Natural killer cell treated with Interleukin-12 subunit alpha and Interleukin-12 subunit beta and Interleukin-15 and Interleukin-18, amount 100 ng/mL, for 72 hours (primary cell): ENCODE measurements around the gene NR1D1. TPM values are rescaled to one million over a fixed set of nuclear protein-coding genes. Genes with fewer than 3 reads are reported as not detected.

Source experiments
- ATAC-seq, 2 donors: fragments of 150-1000 bp; cut with Tn5 transposase in 1 of 2; sonication (Bioruptor Pico), chemical (Tn5 transposase) in 1 of 2; 2 replicates each; pipeline ENCODE4 v1.10.0; 2021
- DNase-seq: peaks from one replicate; pipeline ENCODE4 v3.0.0; 2022; ENCODE audit warnings: low spot score
- H3K27ac Mint-ChIP-seq, 2 donors: 1 replicate in 1 of 2; 2 replicates in 1 of 2; pipeline ENCODE4 v1.8.0; 2022; ENCODE audit warnings: mixed read lengths in 2 of 2, mild to moderate bottlenecking in 1 of 2, moderate library complexity in 1 of 2
- H3K27me3 Mint-ChIP-seq, 2 donors: 1 replicate in 1 of 2; 2 replicates in 1 of 2; pipeline ENCODE4 v1.8.0; 2022; ENCODE audit warnings: mixed read lengths in 2 of 2
- H3K36me3 Mint-ChIP-seq: one replicate; pipeline ENCODE4 v1.8.0; 2022; ENCODE audit warnings: mixed read lengths
- H3K4me1 Mint-ChIP-seq, 2 donors: 1 replicate in 1 of 2; 2 replicates in 1 of 2; pipeline ENCODE4 v1.8.0; 2022; ENCODE audit warnings: low read depth in 2 of 2, mixed read lengths in 2 of 2, mild to moderate bottlenecking in 1 of 2
- H3K4me3 Mint-ChIP-seq: one replicate; pipeline ENCODE4 v1.8.0; 2022; ENCODE audit warnings: mixed read lengths
- H3K9me3 Mint-ChIP-seq: 2 replicates; pipeline ENCODE4 v1.8.0; 2022; ENCODE audit warnings: mixed read lengths
- total RNA-seq, 2 donors: library from RNA; stranded (reverse); gene quantifications; one replicate each; pipeline ENCODE4 v1.2.3, GENCODE V29; 2022

The NR1D1 gene
- total RNA-seq, 2 donors from 2014 or later, result 1.4 to 5.4 TPM

DNA sequence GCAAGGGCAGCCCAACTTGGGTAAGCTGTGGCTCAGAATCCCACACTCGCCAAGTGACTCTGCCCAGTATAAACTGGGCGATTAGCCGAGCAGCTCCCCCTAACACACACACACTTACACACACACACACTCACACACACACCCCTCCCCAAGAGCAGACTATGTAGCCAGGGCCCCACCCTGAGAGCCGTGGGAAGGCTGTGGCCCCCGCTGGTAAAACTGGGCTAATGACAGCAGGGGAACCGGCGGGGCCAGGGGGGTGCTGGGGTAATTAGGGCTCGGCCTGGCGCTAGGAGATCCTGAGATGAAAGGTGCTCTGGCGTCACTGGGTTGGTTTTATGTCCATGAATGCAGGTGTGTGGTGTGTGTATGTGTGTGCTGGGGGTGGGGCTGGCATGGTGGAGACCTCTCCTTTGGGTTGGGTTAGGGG is 38.8 kb downstream of the NR1D1 start:
- Mint-ChIP-seq H3K36me3 (no peaks in the 10 kb centered on the region), H3K27ac (peak overlapping the region; percentile 47 to 92), H3K27me3 (peaks cover 0 to 6% of the 10 kb centered on the region in 2 donors), H3K9me3 (no peaks in the 10 kb centered on the region), H3K4me3 (peak overlapping the region; percentile 91), H3K4me1 (peaks cover 30 to 33% of the 10 kb centered on the region in 2 donors)
- ATAC-seq (no peak), DNase-seq (no peak)

DNA sequence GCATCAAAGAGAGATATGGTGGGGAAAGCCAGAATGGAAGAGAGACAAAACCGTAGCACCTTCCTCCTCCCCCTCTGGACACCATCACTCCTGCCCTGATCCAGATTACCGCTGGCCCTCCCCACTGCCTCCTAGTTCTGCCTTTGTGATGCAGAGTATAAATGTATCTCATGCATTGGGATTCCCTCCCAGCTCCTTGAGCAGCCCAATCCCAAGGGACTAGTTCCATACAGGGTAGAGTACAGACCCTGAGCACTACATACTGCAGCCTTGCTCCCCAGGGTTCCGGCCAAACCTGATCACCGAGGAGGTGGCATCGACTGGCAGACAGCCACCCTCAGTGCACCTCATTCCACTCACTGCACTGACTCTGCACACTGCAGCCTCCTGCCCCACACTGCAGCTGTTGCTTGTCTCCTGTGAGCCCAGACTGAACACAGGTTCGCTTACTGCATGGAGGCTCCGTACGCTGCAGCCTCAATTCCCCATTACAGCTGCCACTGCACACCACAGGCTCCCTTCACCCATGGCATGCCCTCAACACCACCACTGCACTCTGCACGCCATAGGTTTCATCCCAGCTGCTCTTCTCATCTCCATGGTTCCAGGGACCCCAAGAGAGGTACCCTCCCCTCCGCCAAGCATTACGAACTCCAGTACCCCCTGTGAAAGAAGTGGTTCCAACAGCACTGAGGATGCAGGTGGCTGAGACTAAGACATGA is 39.3 kb downstream of the NR1D1 start:
- peaks cover 0 to 6% of the 10 kb centered on the region in 2 donors for H3K27me3 Mint-ChIP-seq
- peak overlapping the region; percentile 47 to 92 for H3K27ac Mint-ChIP-seq
- no peak for DNase-seq
- peak overlapping the region; percentile 91 for H3K4me3 Mint-ChIP-seq
- no peak for ATAC-seq
- H3K4me1 Mint-ChIP-seq, result peaks cover 30 to 33% of the 10 kb centered on the region in 2 donors
- no peaks in the 10 kb centered on the region for H3K36me3 Mint-ChIP-seq
- H3K9me3 Mint-ChIP-seq, result no peaks in the 10 kb centered on the region

DNA sequence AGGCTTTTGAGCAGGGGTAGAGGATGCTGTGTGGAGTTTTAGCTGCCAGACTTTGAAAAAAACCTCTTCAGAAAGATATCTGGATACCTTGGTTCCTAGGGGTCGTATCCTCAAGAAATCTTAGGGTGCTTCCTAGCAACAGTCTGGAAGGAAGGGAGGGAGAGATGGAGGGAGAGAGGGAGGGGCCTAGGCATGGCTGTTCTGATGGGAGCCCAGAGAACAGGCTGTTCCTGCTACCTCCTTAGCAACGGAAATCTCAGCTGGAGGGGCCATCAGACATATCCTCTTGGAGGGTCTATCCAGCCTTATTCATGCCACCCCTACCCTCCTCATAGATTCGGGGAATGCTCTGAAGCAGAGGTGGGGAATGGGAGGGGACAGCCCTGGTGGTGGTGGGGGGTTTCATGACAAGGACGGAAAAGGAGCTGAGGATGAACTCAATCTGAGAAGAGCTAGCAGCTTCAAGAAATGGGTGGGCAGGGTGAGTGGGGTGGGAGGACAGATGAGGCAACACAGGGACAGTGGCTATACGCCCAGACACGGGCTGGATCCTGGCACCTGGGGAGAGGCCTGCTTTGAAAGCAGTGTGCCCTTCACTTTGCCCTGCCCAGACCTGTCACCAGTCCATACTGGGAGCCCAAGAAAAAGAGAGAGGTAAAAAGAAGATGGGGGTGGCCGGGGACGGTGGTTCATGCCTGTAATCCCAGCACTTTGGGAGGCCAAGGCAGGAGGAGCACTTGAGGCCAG is 40.5 kb downstream of the NR1D1 start:
- Mint-ChIP-seq H3K27ac (no peak overlapping the region), H3K4me1 (peaks cover 24 to 31% of the 10 kb centered on the region in 2 donors), H3K4me3 (no peak overlapping the region), H3K27me3 (peaks cover 0 to 6% of the 10 kb centered on the region in 2 donors), H3K9me3 (no peaks in the 10 kb centered on the region), H3K36me3 (no peaks in the 10 kb centered on the region)
- no peak for ATAC-seq
- no peak for DNase-seq

DNA sequence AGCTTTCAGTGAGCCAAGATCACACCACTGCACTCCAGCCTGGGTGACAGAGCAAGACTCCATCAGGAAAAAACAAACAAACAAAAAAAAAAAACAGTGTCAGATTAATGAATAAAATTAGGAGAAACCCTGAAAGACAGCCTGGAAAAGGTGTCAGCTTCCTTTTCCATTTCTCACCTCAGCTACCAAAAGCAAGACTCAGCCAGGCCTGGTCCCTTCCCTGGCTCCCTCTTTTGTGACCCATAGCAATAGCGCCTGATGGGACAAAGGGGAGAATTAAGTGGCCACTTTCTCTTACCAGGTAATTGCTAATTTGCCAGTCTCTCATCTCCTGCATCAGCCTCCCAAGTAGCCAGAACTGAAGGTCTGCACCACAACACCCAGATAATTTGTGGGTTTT is 41.5 kb downstream of the NR1D1 start:
- H3K4me3 Mint-ChIP-seq, result no peak overlapping the region
- no peak for DNase-seq
- H3K9me3 Mint-ChIP-seq, result no peaks in the 10 kb centered on the region
- peaks cover 20 to 30% of the 10 kb centered on the region in 2 donors for H3K4me1 Mint-ChIP-seq
- H3K27ac Mint-ChIP-seq, result no peak overlapping the region
- no peak for ATAC-seq
- peaks cover 0 to 6% of the 10 kb centered on the region in 2 donors for H3K27me3 Mint-ChIP-seq
- no peaks in the 10 kb centered on the region for H3K36me3 Mint-ChIP-seq

DNA sequence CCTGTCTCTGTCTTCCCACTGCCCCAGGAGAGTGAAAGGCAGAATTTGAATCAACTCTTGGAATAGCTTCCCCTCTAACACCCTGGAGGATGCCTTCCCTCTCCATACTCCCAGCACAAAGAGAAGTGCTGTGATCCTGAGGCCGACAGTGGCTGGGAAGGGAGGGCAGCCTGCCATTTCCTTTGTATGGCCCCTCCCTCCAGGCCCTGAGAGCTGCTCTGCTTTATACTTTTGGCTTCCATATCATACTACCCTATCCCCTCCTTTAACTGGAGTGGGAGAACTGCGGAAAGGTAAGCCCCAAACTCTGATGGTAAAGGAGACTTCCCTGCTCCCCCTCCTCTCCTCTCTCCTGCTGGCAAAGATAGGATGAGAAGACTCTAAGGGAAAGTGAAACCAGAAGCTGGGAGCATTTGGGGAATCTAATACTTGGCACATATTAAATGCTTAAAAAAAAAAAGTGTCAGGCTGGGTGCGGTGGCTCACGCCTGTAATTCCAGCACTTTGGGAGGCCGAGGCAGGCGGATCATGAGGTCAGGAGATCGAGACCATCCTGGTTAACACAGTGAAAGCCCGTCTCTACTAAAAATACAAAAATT is 42.1 kb downstream of the NR1D1 start:
- Mint-ChIP-seq H3K4me1 (peaks cover 18 to 29% of the 10 kb centered on the region in 2 donors), H3K27ac (no peak overlapping the region), H3K36me3 (no peaks in the 10 kb centered on the region), H3K9me3 (no peaks in the 10 kb centered on the region), H3K4me3 (no peak overlapping the region), H3K27me3 (peaks cover 0 to 6% of the 10 kb centered on the region in 2 donors)
- DNase-seq (no peak), ATAC-seq (no peak)

DNA sequence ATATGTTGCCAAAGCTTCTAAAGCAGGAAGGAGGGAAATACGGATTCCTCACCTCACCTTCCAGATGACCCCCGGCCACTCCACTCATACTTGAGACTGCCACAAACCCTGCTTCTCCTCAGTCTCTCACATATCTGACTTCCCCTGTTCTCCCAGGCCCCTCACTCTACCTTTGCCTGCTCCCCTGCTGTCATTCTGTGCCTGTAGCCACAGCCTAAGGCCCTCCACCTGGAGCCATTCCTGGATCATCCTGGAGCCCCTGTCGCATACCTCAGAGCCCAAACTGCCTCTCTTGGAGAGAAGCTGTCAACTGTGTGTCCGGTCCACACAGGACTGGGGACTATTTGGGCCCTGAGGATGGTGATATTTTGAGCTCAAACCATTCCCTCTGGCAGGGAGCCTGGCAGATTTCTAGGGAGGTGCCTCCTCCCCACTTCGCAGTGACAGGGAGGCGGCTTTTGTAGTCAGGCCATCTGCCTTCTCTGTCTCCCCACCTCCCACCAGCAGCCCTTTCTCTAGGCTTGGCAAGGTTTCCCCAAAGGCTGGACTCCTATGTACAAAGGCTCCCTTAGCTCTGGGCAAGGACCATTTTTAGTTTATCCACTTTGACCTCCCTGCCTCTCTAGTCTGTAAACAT is 43.9 kb downstream of the NR1D1 start:
- DNase-seq (no peak), ATAC-seq (no peak)
- no peak overlapping the region for H3K4me3 Mint-ChIP-seq
- H3K4me1 Mint-ChIP-seq, result peaks cover 13 to 21% of the 10 kb centered on the region in 2 donors
- H3K27ac Mint-ChIP-seq, result no peak overlapping the region
- no peaks in the 10 kb centered on the region for H3K9me3 Mint-ChIP-seq
- no peaks in the 10 kb centered on the region for H3K36me3 Mint-ChIP-seq
- no peaks in the 10 kb centered on the region for H3K27me3 Mint-ChIP-seq

Other genes with a start within 250 kb of the NR1D1 start
- 10 to 100 TPM; 65.5 to 80.9 TPM for gene IKZF3, start 236.3 kb downstream of the NR1D1 start, total RNA-seq
- not detected for gene ZPBP2, start 232.4 kb downstream of the NR1D1 start, total RNA-seq
- gene GSDMB, start 182.0 kb downstream of the NR1D1 start, total RNA-seq, result 10 to 100 TPM; 39.0 to 54.1 TPM
- gene ORMDL3, start 173.0 kb downstream of the NR1D1 start, total RNA-seq, result 100 to 1,000 TPM in 1 of 2 donors, 10 to 100 TPM in 1; 94.2 to 124 TPM
- gene LRRC3C, start 172.9 kb downstream of the NR1D1 start, total RNA-seq, result not detected
- gene GSDMA, start 137.6 kb downstream of the NR1D1 start, total RNA-seq, result 1 to 10 TPM in 1 of 2 donors, under 1 TPM in 1; 0.24 to 1.1 TPM
- 100 to 1,000 TPM; 148 to 163 TPM for gene PSMD3, start 119.8 kb downstream of the NR1D1 start, total RNA-seq
- gene CSF3, start 85.1 kb downstream of the NR1D1 start, total RNA-seq, result under 1 TPM in 1 of 2 donors, not detected in 1; 0.78 TPM
- gene MED24, start 46.2 kb downstream of the NR1D1 start, total RNA-seq, result 100 to 1,000 TPM in 1 of 2 donors, 10 to 100 TPM in 1; 91.5 to 147 TPM
- gene THRA, start 37.6 kb downstream of the NR1D1 start, total RNA-seq, result 10 to 100 TPM in 1 of 2 donors, 1 to 10 TPM in 1; 4.9 to 10.9 TPM
- gene MSL1, start 21.4 kb upstream of the NR1D1 start, total RNA-seq, result 100 to 1,000 TPM in 1 of 2 donors, 10 to 100 TPM in 1; 79.8 to 102 TPM
- 100 to 1,000 TPM in 1 of 2 donors, 10 to 100 TPM in 1; 83.1 to 101 TPM for gene CASC3, start 39.9 kb upstream of the NR1D1 start, total RNA-seq
- gene RAPGEFL1, start 76.9 kb upstream of the NR1D1 start, total RNA-seq, result 10 to 100 TPM in 1 of 2 donors, 1 to 10 TPM in 1; 5.9 to 17.2 TPM
- 10 to 100 TPM; 32.4 to 34.6 TPM for gene WIPF2, start 118.7 kb upstream of the NR1D1 start, total RNA-seq
- gene CDC6, start 187.3 kb upstream of the NR1D1 start, total RNA-seq, result 100 to 1,000 TPM in 1 of 2 donors, 10 to 100 TPM in 1; 79.2 to 172 TPM
- gene RARA, start 208.6 kb upstream of the NR1D1 start, total RNA-seq, result 10 to 100 TPM; 26.4 to 37.8 TPM